Liver (tissue), 9 donors: Measurements from ENCODE around the gene CRACDL. TPM values are rescaled to one million over a fixed set of nuclear protein-coding genes. Genes with fewer than 3 reads are reported as not detected.

Source experiments
- DNase-seq: peaks from one replicate; pipeline ENCODE4 v3.0.0-alpha.2; 2017; ENCODE audit warnings: low spot score
- H3K27ac ChIP-seq, 2 donors: one replicate each; pipeline ENCODE4 v1.7.0; 2013; ENCODE audit warnings: inconsistent platforms in 2 of 2, low read length in 2 of 2, control low read depth in 1 of 2, low read depth in 1 of 2, mild to moderate bottlenecking in 1 of 2
- H3K27me3 ChIP-seq, 4 donors: one replicate each; pipeline versions ENCODE4 v1.6.1 to v1.7.0; 2013; ENCODE audit warnings: low read length in 3 of 4, inconsistent platforms in 1 of 4, mild to moderate bottlenecking in 1 of 4, moderate library complexity in 1 of 4; ENCODE audit not compliant: control insufficient read depth in 4 of 4, insufficient read depth in 4 of 4
- H3K36me3 ChIP-seq, 4 donors: one replicate each; pipeline versions ENCODE4 v1.6.1 to v1.7.0; 2013; ENCODE audit warnings: low read length in 3 of 4, mild to moderate bottlenecking in 3 of 4, low read depth in 1 of 4, moderate library complexity in 1 of 4; ENCODE audit not compliant: control insufficient read depth in 4 of 4, insufficient read depth in 3 of 4
- H3K4me1 ChIP-seq, 4 donors: one replicate each; pipeline versions ENCODE4 v1.6.1 to v1.7.0; 2013; ENCODE audit warnings: low read length in 3 of 4, mild to moderate bottlenecking in 3 of 4, moderate library complexity in 1 of 4; ENCODE audit not compliant: control insufficient read depth in 4 of 4, insufficient read depth in 4 of 4
- H3K4me3 ChIP-seq, 3 donors: one replicate each; pipeline versions ENCODE4 v1.6.1 to v1.7.0; 2013; ENCODE audit warnings: low read length in 3 of 3, control low read depth in 1 of 3, low read depth in 1 of 3, mild to moderate bottlenecking in 1 of 3
- H3K9ac ChIP-seq, 2 donors: one replicate each; pipeline ENCODE4 v1.7.0; 2013; ENCODE audit warnings: low read length in 2 of 2, mild to moderate bottlenecking in 2 of 2, moderate library complexity in 2 of 2, control low read depth in 1 of 2, low read depth in 1 of 2
- H3K9me3 ChIP-seq, 4 donors: one replicate each; pipeline versions ENCODE4 v1.6.1 to v1.7.0; 2013; ENCODE audit warnings: low read length in 3 of 4; ENCODE audit not compliant: control insufficient read depth in 4 of 4
- ATF3 ChIP-seq: IDR thresholded peaks from 2 replicates; pipeline ENCODE4 v1.6.1; 2016; ENCODE audit warnings: antibody characterized with exemption
- CTCF ChIP-seq: fragments of 150-350 bp; IDR thresholded peaks from 2 replicates; pipeline ENCODE4 v1.5.1; 2017; ENCODE audit warnings: improper control_type of control experiment, low read depth, low read length; ENCODE audit not compliant: missing input control
- EGR1 ChIP-seq, 2 donors: IDR thresholded peaks; 2 replicates each; pipeline ENCODE4 v1.6.1; 2016 to 2018; ENCODE audit warnings: antibody characterized with exemption in 2 of 2, low read depth in 2 of 2
- FOXA2 ChIP-seq: IDR thresholded peaks from 2 replicates; pipeline ENCODE4 v1.6.1; 2016; ENCODE audit warnings: antibody characterized with exemption
- GABPA ChIP-seq, 2 donors: IDR thresholded peaks in 1 of 2; conservative IDR thresholded peaks in 1 of 2; 2 replicates each; pipeline ENCODE4 v1.6.1; 2016; ENCODE audit warnings: antibody characterized with exemption in 2 of 2, mild to moderate bottlenecking in 1 of 2, moderate library complexity in 1 of 2
- HNF4A ChIP-seq, 2 donors: conservative IDR thresholded peaks; 2 replicates each; pipeline ENCODE4 v1.6.1; 2016; ENCODE audit warnings: antibody characterized with exemption in 2 of 2, mild to moderate bottlenecking in 2 of 2
- HNF4G ChIP-seq: IDR thresholded peaks from 2 replicates; pipeline ENCODE4 v1.6.1; 2016; ENCODE audit warnings: antibody characterized with exemption
- JUND ChIP-seq, 2 donors: IDR thresholded peaks; 2 replicates each; pipeline ENCODE4 v1.6.1; 2016; ENCODE audit warnings: antibody characterized with exemption in 2 of 2
- NR2F2 ChIP-seq: IDR thresholded peaks from 2 replicates; pipeline ENCODE4 v1.6.1; 2016; ENCODE audit warnings: antibody characterized with exemption
- REST ChIP-seq: IDR thresholded peaks from 2 replicates; pipeline ENCODE4 v1.6.1; 2016; ENCODE audit warnings: antibody characterized with exemption, mild to moderate bottlenecking
- RXRA ChIP-seq, 2 donors: IDR thresholded peaks; 2 replicates each; pipeline ENCODE4 v1.6.1; 2017 to 2018; ENCODE audit warnings: antibody characterized with exemption in 2 of 2, mild to moderate bottlenecking in 1 of 2
- SP1 ChIP-seq: IDR thresholded peaks from 2 replicates; pipeline ENCODE4 v1.6.1; 2018; ENCODE audit warnings: antibody characterized with exemption, mild to moderate bottlenecking
- TAF1 ChIP-seq: conservative IDR thresholded peaks from 2 replicates; pipeline ENCODE4 v1.6.1; 2016; ENCODE audit warnings: antibody characterized with exemption, mild to moderate bottlenecking
- YY1 ChIP-seq: IDR thresholded peaks from 2 replicates; pipeline ENCODE4 v1.6.1; 2016; ENCODE audit warnings: antibody characterized with exemption, mild to moderate bottlenecking
- WGBS: extraction: QIAGEN DNeasy Blood & Tissue Kit; methylation state at CpG from one replicate; pipeline ENCODE4 v1.1.7; 2013; 5-methylcytosine and 5-hydroxymethylcytosine counted together
- polyA plus RNA-seq, 2 donors: library from polyadenylated mRNA; stranded (reverse) in 1 of 2; unstranded in 1 of 2; fragments of 200-250 nt in 1 of 2; fragments of >200 nt in 1 of 2; fragmentation: Nextera tagmentation in 1 of 2; extraction: Ambion mirVana in 1 of 2; gene quantifications; one replicate each; pipeline versions ENCODE4 v1.2.1 to v1.2.3, GENCODE V29; 2013 to 2015
- total RNA-seq, 2 donors: library from RNA; depleted of rRNA; stranded (reverse); fragments of >200 nt; gene quantifications; one replicate each; pipeline ENCODE4 v1.2.3, GENCODE V29; 2014
- donor health status: healthy.
- donor health status: healthy.
- donor health status: healthy.
- donor health status: healthy.
- donor health status: healthy.

Gene CRACDL
- total and polyA plus RNA-seq, 4 donors = 0.13 to 0.46 (median 0.29) TPM

GRCh38 chr2:98867539-98868309 lies 68.3 kb downstream of the CRACDL start (continued):
- no peak for TF ChIP-seq FOXA2
- TF ChIP-seq EGR1 (IDR thresholded peaks at IDR 0.05; ENCODE audit: low read depth in 2 of 2) = no peak
- no peak for TF ChIP-seq HNF4G
- no peak for TF ChIP-seq GABPA (IDR thresholded peaks at IDR 0.05 in 1 of 2, conservative IDR thresholded peaks at IDR 0.05 in 1 of 2)
- TF ChIP-seq SP1 = no peak
- no peak for TF ChIP-seq ATF3
- no peak for TF ChIP-seq YY1
- no peak for TF ChIP-seq RXRA (IDR thresholded peaks at IDR 0.05)
- TF ChIP-seq NR2F2 = no peak
- no peak for TF ChIP-seq JUND (IDR thresholded peaks at IDR 0.05)

GRCh38 chr2:98866033-98866432 lies 70.0 kb downstream of the CRACDL start:
- TF ChIP-seq EGR1 (IDR thresholded peaks at IDR 0.05; ENCODE audit: low read depth in 2 of 2) = no peak
- no peak for TF ChIP-seq YY1
- TF ChIP-seq TAF1 = no peak
- TF ChIP-seq SP1 = no peak
- Histone ChIP-seq H3K4me3 (no peak overlapping the region), H3K36me3 (no peaks in the 10 kb centered on the region), H3K9me3 (peaks cover 0 to 3% (median 1%) of the 10 kb centered on the region in 4 donors), H3K27ac (no peak overlapping the region), H3K9ac (no peak overlapping the region), H3K27me3 (no peaks in the 10 kb centered on the region), H3K4me1 (no peaks in the 10 kb centered on the region)
- DNase-seq = no peak
- 82% methylated on average over 3 of the region's 3 CpGs for WGBS

- no peak for DNase-seq
- H3K4me1 ChIP-seq = no peaks in the 10 kb centered on the region
- H3K4me3 ChIP-seq = no peak overlapping the region
- no peaks in the 10 kb centered on the region for H3K36me3 ChIP-seq
- TF ChIP-seq RXRA (IDR thresholded peaks at IDR 0.05) (no peak), HNF4A (conservative IDR thresholded peaks at IDR 0.05) (no peak), REST (no peak), ATF3 (no peak), YY1 (no peak), TAF1 (no peak), GABPA (IDR thresholded peaks at IDR 0.05 in 1 of 2, conservative IDR thresholded peaks at IDR 0.05 in 1 of 2) (no peak), CTCF (no peak)
- H3K9me3 ChIP-seq = peaks cover 2 to 4% (median 3%) of the 10 kb centered on the region in 4 donors
- WGBS = 61% methylated on average over 1 of the region's 1 CpG
- H3K27me3 ChIP-seq = no peaks in the 10 kb centered on the region
- H3K27ac ChIP-seq = no peak overlapping the region
- no peak overlapping the region for H3K9ac ChIP-seq
Measured at GRCh38 chr2:98861601-98862000, 74.4 kb downstream of the CRACDL start.
